Osteocyte (in vitro differentiated cells): ENCODE results near the gene CELF1. TPM values are rescaled to one million over a fixed set of nuclear protein-coding genes. Genes with fewer than 3 reads are reported as not detected.
A peak's percentile ranks its signal among the peaks of the same experiment; 100 is the strongest.
"Not testable (repeated sequence)": the region's sequence is repeated elsewhere in the genome, so short reads cannot be mapped to it uniquely, and the experiment has no call there.

Source experiments
- DNase-seq: peaks from one replicate; pipeline ENCODE4 v3.0.0; 2021; ENCODE audit warnings: mixed read lengths; ENCODE audit not compliant: unreplicated experiment; ENCODE audit errors: extremely low spot score
- H3K27ac Mint-ChIP-seq: one replicate; pipeline ENCODE4 v1.8.0; 2021; ENCODE audit warnings: mild to moderate bottlenecking, mixed read lengths; ENCODE audit not compliant: unreplicated experiment
- H3K27me3 Mint-ChIP-seq: one replicate; pipeline ENCODE4 v1.8.0; 2021; ENCODE audit warnings: mixed read lengths; ENCODE audit not compliant: unreplicated experiment
- H3K36me3 Mint-ChIP-seq: one replicate; pipeline ENCODE4 v1.8.0; 2021; ENCODE audit warnings: mixed read lengths; ENCODE audit not compliant: unreplicated experiment
- H3K4me1 Mint-ChIP-seq: one replicate; pipeline ENCODE4 v1.8.0; 2021; ENCODE audit warnings: mixed read lengths; ENCODE audit not compliant: unreplicated experiment
- H3K4me3 Mint-ChIP-seq: one replicate; pipeline ENCODE4 v1.8.0; 2021; ENCODE audit warnings: mild to moderate bottlenecking, moderate library complexity, mixed read lengths; ENCODE audit not compliant: unreplicated experiment
- H3K9me3 Mint-ChIP-seq: one replicate; pipeline ENCODE4 v1.8.0; 2021; ENCODE audit warnings: mixed read lengths; ENCODE audit not compliant: unreplicated experiment
- total RNA-seq: library from RNA; stranded (reverse); gene quantifications from 2 replicates; pipeline ENCODE4 v1.2.1, GENCODE V29; 2021
- TF ChIP-seq, protein P1 (sequence below): fragments of 200-600 bp; sonication (generic); IDR thresholded peaks from 2 replicates; pipeline ENCODE4 v1.5.0; 2021; ENCODE audit warnings: antibody characterized with exemption, mild to moderate bottlenecking, moderate library complexity

Gene CELF1
- total RNA-seq, 1 donor from 2014 or later: 88.6 TPM

DNA sequence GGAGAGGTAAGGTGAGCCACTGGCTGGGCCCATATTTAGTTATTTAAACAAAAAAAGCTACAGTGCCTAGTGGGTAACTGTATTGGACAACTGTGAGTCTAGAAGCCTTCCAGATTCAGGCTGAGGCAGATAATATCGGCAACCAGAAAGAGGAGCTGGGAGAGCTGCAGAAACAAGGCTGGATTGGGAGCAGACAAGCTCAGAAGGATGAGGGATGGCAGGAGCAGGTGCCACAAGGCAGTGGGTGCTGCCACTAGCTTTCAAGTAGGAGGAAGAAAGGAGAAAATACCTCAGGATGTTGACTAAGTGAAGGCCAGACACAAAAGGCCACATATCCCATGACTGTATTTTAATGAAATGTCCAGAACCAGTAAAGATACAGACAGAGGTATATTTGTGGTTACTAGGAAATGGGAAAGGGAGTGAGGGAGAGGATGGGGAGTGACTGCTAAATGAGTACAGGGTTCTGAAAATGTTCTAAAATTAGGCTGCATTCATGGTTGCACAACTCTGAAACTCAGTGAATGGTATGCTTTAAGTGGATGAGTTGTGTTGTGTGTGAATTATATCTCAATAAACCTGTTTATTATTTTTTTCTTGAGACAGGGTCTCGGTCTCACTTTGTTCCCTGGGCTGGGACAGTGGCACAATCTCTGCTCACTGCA, 92.2 kb downstream of the CELF1 start:
- no peaks in the 10 kb centered on the region for H3K27me3 Mint-ChIP-seq
- peaks cover 3% of the 10 kb centered on the region for H3K36me3 Mint-ChIP-seq
- H3K9me3 Mint-ChIP-seq: no peaks in the 10 kb centered on the region
- H3K4me3 Mint-ChIP-seq: no peak overlapping the region
- no peak for DNase-seq
- H3K4me1 Mint-ChIP-seq: peaks cover 8% of the 10 kb centered on the region
- TF ChIP-seq, protein P1, sequence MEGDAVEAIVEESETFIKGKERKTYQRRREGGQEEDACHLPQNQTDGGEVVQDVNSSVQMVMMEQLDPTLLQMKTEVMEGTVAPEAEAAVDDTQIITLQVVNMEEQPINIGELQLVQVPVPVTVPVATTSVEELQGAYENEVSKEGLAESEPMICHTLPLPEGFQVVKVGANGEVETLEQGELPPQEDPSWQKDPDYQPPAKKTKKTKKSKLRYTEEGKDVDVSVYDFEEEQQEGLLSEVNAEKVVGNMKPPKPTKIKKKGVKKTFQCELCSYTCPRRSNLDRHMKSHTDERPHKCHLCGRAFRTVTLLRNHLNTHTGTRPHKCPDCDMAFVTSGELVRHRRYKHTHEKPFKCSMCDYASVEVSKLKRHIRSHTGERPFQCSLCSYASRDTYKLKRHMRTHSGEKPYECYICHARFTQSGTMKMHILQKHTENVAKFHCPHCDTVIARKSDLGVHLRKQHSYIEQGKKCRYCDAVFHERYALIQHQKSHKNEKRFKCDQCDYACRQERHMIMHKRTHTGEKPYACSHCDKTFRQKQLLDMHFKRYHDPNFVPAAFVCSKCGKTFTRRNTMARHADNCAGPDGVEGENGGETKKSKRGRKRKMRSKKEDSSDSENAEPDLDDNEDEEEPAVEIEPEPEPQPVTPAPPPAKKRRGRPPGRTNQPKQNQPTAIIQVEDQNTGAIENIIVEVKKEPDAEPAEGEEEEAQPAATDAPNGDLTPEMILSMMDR: no peak
- H3K27ac Mint-ChIP-seq: peak overlapping the region; percentile 11

GRCh38 chr11:47454258-47454671, 98.7 kb downstream of the CELF1 start:
- not testable (repeated sequence) for DNase-seq, H3K36me3 Mint-ChIP-seq, H3K27me3 Mint-ChIP-seq, H3K27ac Mint-ChIP-seq, H3K9me3 Mint-ChIP-seq, H3K4me1 Mint-ChIP-seq, H3K4me3 Mint-ChIP-seq
- TF ChIP-seq, protein P1: peak; percentile 84

DNA sequence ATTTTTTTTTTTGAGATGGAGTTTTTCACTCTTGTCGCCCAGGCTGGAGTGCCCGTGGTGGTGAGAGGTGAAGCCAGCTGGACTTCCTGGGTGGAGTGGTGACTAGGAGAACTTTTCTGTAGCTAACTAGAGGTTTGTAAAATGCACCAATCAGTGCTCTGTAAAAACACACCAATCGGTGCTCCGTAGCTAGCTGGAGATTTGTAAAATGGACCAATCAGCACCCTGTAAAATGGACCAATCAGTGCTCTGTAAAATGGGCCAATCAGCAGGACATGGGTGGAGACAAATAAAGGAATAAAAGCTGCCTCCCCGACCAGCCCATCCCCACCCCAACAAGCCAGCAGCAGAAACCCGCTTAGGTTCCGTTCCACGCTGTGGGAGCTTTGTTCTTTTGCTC, 99.6 kb downstream of the CELF1 start:
- peaks cover 2% of the 10 kb centered on the region for H3K4me1 Mint-ChIP-seq
- no peaks in the 10 kb centered on the region for H3K27me3 Mint-ChIP-seq
- no peak overlapping the region for H3K27ac Mint-ChIP-seq
- no peaks in the 10 kb centered on the region for H3K36me3 Mint-ChIP-seq
- TF ChIP-seq, protein P1: no peak
- DNase-seq: no peak
- no peak overlapping the region for H3K4me3 Mint-ChIP-seq
- no peaks in the 10 kb centered on the region for H3K9me3 Mint-ChIP-seq

DNA sequence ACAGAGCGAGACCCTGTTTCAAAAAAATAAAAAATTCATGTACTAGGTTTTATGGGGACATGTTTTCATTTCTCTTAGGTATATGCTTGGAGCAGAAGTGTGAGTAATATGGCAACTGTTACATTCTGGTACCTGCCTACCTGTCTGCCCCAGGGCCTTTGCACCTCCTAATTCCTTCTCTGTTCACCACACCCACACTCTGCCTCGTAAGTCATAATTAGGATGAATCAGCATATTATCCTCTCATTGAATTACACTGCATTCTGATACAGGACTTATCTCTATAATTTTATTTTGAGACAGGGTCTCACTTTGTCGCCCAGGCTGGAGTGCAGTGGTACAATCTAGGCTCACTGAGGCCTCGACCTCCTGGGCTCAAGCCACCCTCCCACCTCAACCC, 100.9 kb downstream of the CELF1 start:
- no peaks in the 10 kb centered on the region for H3K9me3 Mint-ChIP-seq
- TF ChIP-seq, protein P1: no peak
- H3K4me3 Mint-ChIP-seq: no peak overlapping the region
- no peak overlapping the region for H3K27ac Mint-ChIP-seq
- no peaks in the 10 kb centered on the region for H3K36me3 Mint-ChIP-seq
- peaks cover 2% of the 10 kb centered on the region for H3K4me1 Mint-ChIP-seq
- no peak for DNase-seq
- no peaks in the 10 kb centered on the region for H3K27me3 Mint-ChIP-seq

- Mint-ChIP-seq H3K27ac (no peak overlapping the region), H3K36me3 (no peaks in the 10 kb centered on the region), H3K4me1 (peaks cover 2% of the 10 kb centered on the region), H3K9me3 (no peaks in the 10 kb centered on the region), H3K27me3 (no peaks in the 10 kb centered on the region), H3K4me3 (no peak overlapping the region)
- TF ChIP-seq, protein P1: no peak
- DNase-seq: no peak
Measured at GRCh38 chr11:47451436-47451835, 101.5 kb downstream of the CELF1 start.
